ENCODE measurements around the gene GJA3.

The GJA3 gene

GRCh38 chr13:20197361-20197834 is 36.5 kb upstream of the GJA3 start:
- H3K27me3 Mint-ChIP-seq (ENCODE audit: low read depth, poor library complexity) = peaks cover 65% of the 10 kb centered on the region
- TF ChIP-seq CTCF (IDR thresholded peaks at IDR 0.05) = peak; percentile 75
- H3K4me1 Mint-ChIP-seq = peaks cover 17% of the 10 kb centered on the region
- DNase-seq = no peak
- H3K4me3 Mint-ChIP-seq = no peak overlapping the region
- no peaks in the 10 kb centered on the region for H3K36me3 Mint-ChIP-seq (ENCODE audit: low read depth)
- H3K27ac Mint-ChIP-seq = no peak overlapping the region
- H3K9me3 Mint-ChIP-seq = peaks cover 19% of the 10 kb centered on the region

- peaks cover 9% of the 10 kb centered on the region for H3K9me3 Mint-ChIP-seq
- no peak for DNase-seq
- no peaks in the 10 kb centered on the region for H3K36me3 Mint-ChIP-seq (ENCODE audit: low read depth)
- H3K4me3 Mint-ChIP-seq = no peak overlapping the region
- TF ChIP-seq CTCF (IDR thresholded peaks at IDR 0.05) = no peak
- peaks cover 17% of the 10 kb centered on the region for H3K4me1 Mint-ChIP-seq
- H3K27me3 Mint-ChIP-seq (ENCODE audit: low read depth, poor library complexity) = peaks cover 81% of the 10 kb centered on the region
- no peak overlapping the region for H3K27ac Mint-ChIP-seq
Measured at GRCh38 chr13:20195801-20196200, 34.9 kb upstream of the GJA3 start.

GRCh38 chr13:20193907-20194631 is 33.2 kb upstream of the GJA3 start:
- Mint-ChIP-seq H3K4me1 (peaks cover 12% of the 10 kb centered on the region), H3K27me3 (ENCODE audit: low read depth, poor library complexity) (peaks cover 91% of the 10 kb centered on the region), H3K36me3 (ENCODE audit: low read depth) (no peaks in the 10 kb centered on the region), H3K4me3 (peak overlapping the region; percentile 77), H3K9me3 (no peaks in the 10 kb centered on the region), H3K27ac (no peak overlapping the region)
- no peak for DNase-seq
- TF ChIP-seq CTCF (IDR thresholded peaks at IDR 0.05) = no peak

- no peak overlapping the region for H3K27ac Mint-ChIP-seq
- peak; percentile 25 for DNase-seq
- no peaks in the 10 kb centered on the region for H3K9me3 Mint-ChIP-seq
- H3K4me3 Mint-ChIP-seq = peak overlapping the region; percentile 77
- H3K36me3 Mint-ChIP-seq (ENCODE audit: low read depth) = no peaks in the 10 kb centered on the region
- peaks cover 94% of the 10 kb centered on the region for H3K27me3 Mint-ChIP-seq (ENCODE audit: low read depth, poor library complexity)
- no peak for TF ChIP-seq CTCF (IDR thresholded peaks at IDR 0.05)
- H3K4me1 Mint-ChIP-seq = peaks cover 12% of the 10 kb centered on the region
Measured at GRCh38 chr13:20193162-20193906, 32.5 kb upstream of the GJA3 start.

- no peaks in the 10 kb centered on the region for H3K9me3 Mint-ChIP-seq
- no peaks in the 10 kb centered on the region for H3K36me3 Mint-ChIP-seq (ENCODE audit: low read depth)
- no peak within 1 kb of the TSS for H3K27ac Mint-ChIP-seq
- peak within 1 kb of the TSS; percentile 77 for H3K4me3 Mint-ChIP-seq
- peaks cover 94% of the 10 kb centered on the region for H3K27me3 Mint-ChIP-seq (ENCODE audit: low read depth, poor library complexity)
- TF ChIP-seq CTCF (IDR thresholded peaks at IDR 0.05) = no peak
- H3K4me1 Mint-ChIP-seq = peaks cover 12% of the 10 kb centered on the region
- peak; percentile 42 for DNase-seq
Measured at GRCh38 chr13:20192836-20193161, 31.9 kb upstream of the GJA3 start, which contains the start of gene GJB2. Gene GJB2 (minus strand): TSS chr13:20192938. CDS start chr13:20189581, 3,357 bp downstream.
